IMR-90 (cell line): Measurements from ENCODE around the gene SLC2A2. TPM values are rescaled to one million over a fixed set of nuclear protein-coding genes. Genes with fewer than 3 reads are reported as not detected.

Experiments
- ATAC-seq: fragments of 200-7000 bp; cut with Tn5 transposase; 2 replicates; pipeline ENCODE4 v1.9.1; 2020; ENCODE audit warnings: low read depth, mild to moderate bottlenecking, moderate library complexity
- BruUV-seq: library from RNA; stranded (reverse); fragments of 400-500 nt; replicated peaks from 2 replicates; lab custom pipeline; 2021; lab: Mats Ljungman, UMichigan
- CTCF ChIA-PET: fragments of 300-600 bp; formaldehyde crosslinking; extraction: SDS; loops from one replicate; lab custom pipeline; 2021; ENCODE audit warnings: antibody characterized with exemption; lab: Yijun Ruan, JAX
- POLR2A ChIA-PET: fragments of 300-600 bp; sonication (Branson Sonifier 250); formaldehyde crosslinking; loops from one replicate; lab custom pipeline; 2022; ENCODE audit warnings: antibody characterized with exemption; ENCODE audit not compliant: unreplicated experiment; lab: Charles Lee
- DNase-seq: peaks from one replicate; pipeline ENCODE4 v3.0.0; 2013
- H2AFZ ChIP-seq: replicated peaks from 2 replicates; pipeline ENCODE3; 2013; ENCODE audit warnings: low read length, mild to moderate bottlenecking; ENCODE audit not compliant: poor library complexity
- H2AK5ac ChIP-seq: 2 replicates; pipeline ENCODE4 v1.6.1; 2013; ENCODE audit warnings: low read depth, low read length, inconsistent platforms
- H2AK9ac ChIP-seq: replicated peaks from 2 replicates; pipeline ENCODE3; 2013; ENCODE audit warnings: mild to moderate bottlenecking, low read depth, low read length, moderate library complexity; ENCODE audit not compliant: poor library complexity
- H2BK120ac ChIP-seq: 2 replicates; pipeline ENCODE4 v1.6.1; 2013; ENCODE audit warnings: low read depth, low read length, inconsistent platforms
- H2BK15ac ChIP-seq: 3 replicates; pipeline ENCODE4 v1.6.1; 2013; ENCODE audit warnings: low read depth, low read length, inconsistent platforms
- H2BK20ac ChIP-seq: 2 replicates; pipeline ENCODE4 v1.6.1; 2013; ENCODE audit warnings: low read depth, mild to moderate bottlenecking, inconsistent platforms, low read length, moderate library complexity
- H2BK5ac ChIP-seq: 2 replicates; pipeline ENCODE4 v1.6.1; 2013; ENCODE audit warnings: mild to moderate bottlenecking, low read depth, low read length, inconsistent platforms; ENCODE audit not compliant: poor library complexity, severe bottlenecking
- H3K14ac ChIP-seq: replicated peaks from 2 replicates; pipeline ENCODE4 v1.6.1; 2013; ENCODE audit warnings: low read depth, low read length, inconsistent platforms
- H3K18ac ChIP-seq: 2 replicates; pipeline ENCODE4 v1.6.1; 2013; ENCODE audit warnings: low read depth, low read length, control low read depth
- H3K23ac ChIP-seq: 2 replicates; pipeline ENCODE4 v1.6.1; 2013; ENCODE audit warnings: low read depth, low read length, inconsistent platforms
- H3K27ac ChIP-seq: 2 replicates; pipeline ENCODE4 v1.5.1; 2013; ENCODE audit warnings: mild to moderate bottlenecking, control low read depth, low read length; ENCODE audit not compliant: insufficient read depth
- H3K27me3 ChIP-seq: 2 replicates; pipeline ENCODE4 v1.6.1; 2013; ENCODE audit warnings: low read length; ENCODE audit not compliant: control insufficient read depth, insufficient read depth
- H3K36me3 ChIP-seq: 2 replicates; pipeline ENCODE4 v1.6.1; 2013; ENCODE audit warnings: low read length, mixed read lengths; ENCODE audit not compliant: control insufficient read depth, insufficient read depth
- H3K4ac ChIP-seq: 2 replicates; pipeline ENCODE4 v1.6.1; 2013; ENCODE audit warnings: low read depth, low read length, inconsistent platforms
- H3K4me1 ChIP-seq: 2 replicates; pipeline ENCODE4 v1.6.1; 2013; ENCODE audit warnings: low read length, mixed read lengths; ENCODE audit not compliant: control insufficient read depth, insufficient read depth
- H3K4me2 ChIP-seq: 2 replicates; pipeline ENCODE4 v1.6.1; 2013; ENCODE audit warnings: low read depth, mild to moderate bottlenecking, control low read depth, low read length, moderate library complexity
- H3K4me3 ChIP-seq: 2 replicates; pipeline ENCODE4 v1.5.1; 2013; ENCODE audit warnings: low read depth, mild to moderate bottlenecking, control low read depth, low read length, moderate library complexity; ENCODE audit not compliant: insufficient read depth
- H3K56ac ChIP-seq: 2 replicates; pipeline ENCODE4 v1.6.1; 2013; ENCODE audit warnings: low read length, inconsistent platforms; ENCODE audit not compliant: insufficient read depth; ENCODE audit errors: extremely low read depth
- H3K79me1 ChIP-seq, 2 experiments: 2 replicates each; pipeline ENCODE4 v1.6.1; 2013; ENCODE audit warnings: low read length in 2 of 2, inconsistent platforms in 1 of 2, low read depth in 1 of 2
- H3K9ac ChIP-seq: 2 replicates; pipeline ENCODE4 v1.6.1; 2013; ENCODE audit warnings: low read depth, low read length, control low read depth
- H3K9me1 ChIP-seq: 2 replicates; pipeline ENCODE4 v1.6.1; 2013; ENCODE audit warnings: low read length, inconsistent platforms; ENCODE audit not compliant: insufficient read depth
- H3K9me3 ChIP-seq: 2 replicates; pipeline ENCODE4 v1.6.1; 2013; ENCODE audit warnings: low read length; ENCODE audit not compliant: control insufficient read depth, insufficient read depth
- H4K20me1 ChIP-seq: 2 replicates; pipeline ENCODE4 v1.6.1; 2013; ENCODE audit warnings: low read length, inconsistent platforms; ENCODE audit not compliant: insufficient read depth
- H4K5ac ChIP-seq: 2 replicates; pipeline ENCODE4 v1.6.1; 2013; ENCODE audit warnings: mild to moderate bottlenecking, low read depth, low read length, control low read depth
- H4K8ac ChIP-seq, 2 experiments: 2 replicates each; pipeline ENCODE4 v1.6.1; 2013; ENCODE audit warnings: low read depth in 2 of 2, low read length in 2 of 2, control low read depth in 1 of 2, inconsistent platforms in 1 of 2
- H4K91ac ChIP-seq: 2 replicates; pipeline ENCODE4 v1.6.1; 2013; ENCODE audit warnings: low read depth, low read length, inconsistent platforms; ENCODE audit not compliant: insufficient read depth
- BHLHE40 ChIP-seq: fragments of 150-350 bp; IDR thresholded peaks from 2 replicates; pipeline ENCODE4 v1.6.1; 2016; ENCODE audit warnings: mild to moderate bottlenecking, low read depth, low read length
- CEBPB ChIP-seq: IDR thresholded peaks from 2 replicates; pipeline ENCODE4 v1.6.1; 2012; ENCODE audit warnings: low read depth, low read length, improper control_type of control experiment
- CHD1 ChIP-seq: IDR thresholded peaks from 2 replicates; pipeline ENCODE4 v1.6.1; 2012; ENCODE audit warnings: low read depth, low read length, improper control_type of control experiment
- CTCF ChIP-seq: conservative IDR thresholded peaks from 2 replicates; pipeline ENCODE4 v1.5.1; 2012; ENCODE audit warnings: mild to moderate bottlenecking, low read depth, low read length, improper control_type of control experiment
- ELK1 ChIP-seq: fragments of 150-350 bp; IDR thresholded peaks from 2 replicates; pipeline ENCODE4 v1.6.1; 2016; ENCODE audit warnings: low read depth, mild to moderate bottlenecking, low read length, moderate library complexity, borderline replicate concordance
- FOS ChIP-seq: fragments of 150-350 bp; IDR thresholded peaks from 2 replicates; pipeline ENCODE4 v1.6.1; 2016; ENCODE audit warnings: low read depth, low read length
- MAFK ChIP-seq: IDR thresholded peaks from 2 replicates; pipeline ENCODE4 v1.6.1; 2012; ENCODE audit warnings: low read depth, low read length, improper control_type of control experiment
- MAZ ChIP-seq: IDR thresholded peaks from 2 replicates; pipeline ENCODE4 v1.6.1; 2012; ENCODE audit warnings: low read depth, mild to moderate bottlenecking, low read length, improper control_type of control experiment, moderate library complexity, borderline replicate concordance
- MXI1 ChIP-seq: IDR thresholded peaks from 2 replicates; pipeline ENCODE4 v1.6.1; 2012; ENCODE audit warnings: low read depth, mild to moderate bottlenecking, low read length, moderate library complexity, borderline replicate concordance
- NFE2L2 ChIP-seq: fragments of 150-350 bp; IDR thresholded peaks from 2 replicates; pipeline ENCODE4 v1.6.1; 2016; ENCODE audit warnings: low read depth, mild to moderate bottlenecking, low read length
- POLR2A ChIP-seq: IDR thresholded peaks from 2 replicates; pipeline ENCODE4 v1.6.1; 2012; ENCODE audit warnings: mild to moderate bottlenecking, low read depth, low read length
- RAD21 ChIP-seq: IDR thresholded peaks from 2 replicates; pipeline ENCODE4 v1.6.1; 2012; ENCODE audit warnings: low read length, improper control_type of control experiment
- RCOR1 ChIP-seq: IDR thresholded peaks from 2 replicates; pipeline ENCODE4 v1.6.1; 2012; ENCODE audit warnings: mild to moderate bottlenecking, low read length, improper control_type of control experiment; ENCODE audit not compliant: insufficient replicate concordance
- RFX5 ChIP-seq: IDR thresholded peaks from 2 replicates; pipeline ENCODE4 v1.8.0; 2012; ENCODE audit warnings: low read depth, mild to moderate bottlenecking, low read length, moderate library complexity
- SMC3 ChIP-seq: fragments of 150-350 bp; IDR thresholded peaks from 2 replicates; pipeline ENCODE4 v1.6.1; 2016; ENCODE audit warnings: low read depth, mild to moderate bottlenecking, antibody characterized with exemption, low read length, moderate library complexity
- WGBS, 2 experiments: methylation state at CpG; one replicate each; pipeline versions ENCODE4 v1.1.5 to v1.1.7; 2013; ENCODE audit warnings: missing lambda C conversion rate in 2 of 2; ENCODE audit not compliant: insufficient read length in 1 of 2; ENCODE audit errors: extremely low coverage in 2 of 2; 5-methylcytosine and 5-hydroxymethylcytosine counted together
- dilution Hi-C: fragments of 300-500 bp; cut with HindIII; formaldehyde crosslinking; loops from one replicate; pipeline ENCODE4 v1.14.3; 2018; ENCODE audit warnings: low sequenced_read_pairs; ENCODE audit not compliant: unreplicated experiment
- in situ Hi-C: fragments of 300-500 bp; cut with MboI; formaldehyde crosslinking; loops from 3 replicates; pipeline ENCODE4 v1.14.3; 2019; ENCODE audit warnings: low sequenced_read_pairs, inconsistent platforms, mixed read lengths
- intact Hi-C: fragments of 100-400 bp; cut with micrococcal nuclease; formaldehyde crosslinking; loops from 2 replicates; pipeline ENCODE4 v1.10.0; 2022
- polyA plus RNA-seq, 3 experiments: library from polyadenylated mRNA; depleted of rRNA; stranded (reverse); fragments of >200 nt; gene quantifications; 2 replicates each; pipeline ENCODE4 v1.2.3, GENCODE V29; 2012; ENCODE audit warnings: low replicate concordance in 1 of 3
- total RNA-seq: library from RNA; depleted of rRNA; stranded (reverse); fragments of >200 nt; gene quantifications from 2 replicates; pipeline ENCODE4 v1.2.3, GENCODE V29; 2012

SLC2A2 gene
- total and polyA plus RNA-seq, 2 of the 4 experiments (the other 2 are of a cell fraction), result not detected

DNA sequence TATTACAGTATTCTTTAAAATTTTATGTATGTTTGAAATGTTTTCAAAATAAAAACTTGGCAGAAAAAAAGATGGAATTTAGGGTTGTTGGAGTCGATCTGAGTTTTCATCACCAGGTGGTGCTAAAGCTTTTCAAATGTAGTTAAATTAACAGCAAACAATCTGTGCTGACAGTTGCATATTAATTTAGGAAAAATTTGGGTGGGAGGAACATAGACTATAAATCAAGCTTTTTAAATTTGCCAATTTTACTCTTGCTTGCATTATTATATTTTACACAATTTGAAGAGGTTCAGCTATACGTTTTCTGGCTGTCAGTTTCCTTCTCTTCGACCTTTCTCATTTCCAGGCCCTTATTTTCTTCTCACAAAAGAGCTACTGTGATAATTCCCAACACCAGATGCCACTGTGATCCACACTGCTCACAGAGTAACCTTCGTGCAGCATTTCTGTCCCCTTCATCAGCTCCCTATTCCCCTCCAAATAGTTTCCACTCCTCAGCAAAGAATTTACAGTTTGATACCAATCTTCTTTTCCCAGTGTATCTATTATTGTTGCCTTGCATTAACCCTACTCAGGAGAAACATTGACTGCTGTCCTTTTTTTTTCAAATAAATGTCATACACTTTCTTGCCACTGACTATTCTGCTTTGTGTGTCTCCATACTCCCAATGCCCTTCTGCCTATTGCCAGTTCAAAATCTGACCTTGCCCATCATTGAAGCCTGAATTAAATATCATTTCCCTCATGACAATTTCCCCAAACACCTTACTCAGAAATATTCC lies 64.7 kb downstream of the SLC2A2 start:
- H2AK9ac ChIP-seq, result no peak overlapping the region
- dilution Hi-C loops, result no loop called here
- H3K36me3 ChIP-seq, result no peaks in the 10 kb centered on the region
- no peak overlapping the region for H2BK20ac ChIP-seq
- peak; percentile 75 for ATAC-seq
- no peaks in the 10 kb centered on the region for H3K27me3 ChIP-seq
- no peak overlapping the region for H3K56ac ChIP-seq
- H3K4ac ChIP-seq, result no peak overlapping the region
- H4K91ac ChIP-seq, result no peak overlapping the region
- H2BK5ac ChIP-seq, result no peak overlapping the region
- peak; percentile 54 for DNase-seq
- no peak overlapping the region for H3K9ac ChIP-seq
- H3K4me1 ChIP-seq, result peaks cover 4% of the 10 kb centered on the region; the same call in 1 of the 2 replicates
- in situ Hi-C loops, result loop anchor here (5.0 to 25.0 kb wide), 4 partner anchors 85 to 800 kb away; no protein-coding TSS in a partner anchor
- H3K4me3 ChIP-seq, result no peak overlapping the region
- no CpG with 5 or more reads among the region's 4 CpGs for WGBS, 2 experiments
- 0 out of 2 replicates have a peak overlapping the region, but pooled peaks have one; percentile 26 for H3K4me2 ChIP-seq
- peak overlapping the region; percentile 42; the same call in 1 of the 2 replicates for H3K18ac ChIP-seq
- no peaks in the 10 kb centered on the region for H3K79me1 ChIP-seq
- no peak overlapping the region for H2BK15ac ChIP-seq
- no peaks in the 10 kb centered on the region for H3K9me1 ChIP-seq
- peak overlapping the region; percentile 15; the same call in 1 of the 2 replicates for H4K5ac ChIP-seq
- H4K20me1 ChIP-seq, result no peaks in the 10 kb centered on the region
- no peak overlapping the region for H2AFZ ChIP-seq
- H3K23ac ChIP-seq, result no peak overlapping the region
- BruUV-seq, result no TSS peak
- intact Hi-C loops, result loop anchor here (1.0 to 2.0 kb wide), 6 partner anchors 89 to 810 kb away; partner anchors contain the start of gene TNIK
- ChIA-PET CTCF (interaction anchor here (0.7 to 1.3 kb wide), 10 partner anchors 40 to 810 kb away, joined by 3 to 11 read pairs (median 3); no protein-coding TSS in a partner anchor), POLR2A (no interaction called here)
- no peaks in the 10 kb centered on the region for H3K9me3 ChIP-seq
- H2AK5ac ChIP-seq, result no peak overlapping the region
- H3K27ac ChIP-seq, result no peak overlapping the region
- H3K14ac ChIP-seq, result 0 out of 2 replicates have a peak overlapping the region, but pooled peaks have one; percentile 24
- no peak overlapping the region for H2BK120ac ChIP-seq
- no peak overlapping the region for H4K8ac ChIP-seq
- TF ChIP-seq RAD21 (peak; percentile 78), SMC3 (peak; percentile 83), CEBPB (no peak), FOS (no peak), POLR2A (no peak), MAFK (peak; percentile 69), RCOR1 (no peak), CHD1 (no peak), ELK1 (no peak), MAZ (no peak), RFX5 (no peak), BHLHE40 (no peak), CTCF (peak; percentile 71), NFE2L2 (no peak), MXI1 (no peak)
